ENCODE data around the gene IL6R.

Gene IL6R

DNA sequence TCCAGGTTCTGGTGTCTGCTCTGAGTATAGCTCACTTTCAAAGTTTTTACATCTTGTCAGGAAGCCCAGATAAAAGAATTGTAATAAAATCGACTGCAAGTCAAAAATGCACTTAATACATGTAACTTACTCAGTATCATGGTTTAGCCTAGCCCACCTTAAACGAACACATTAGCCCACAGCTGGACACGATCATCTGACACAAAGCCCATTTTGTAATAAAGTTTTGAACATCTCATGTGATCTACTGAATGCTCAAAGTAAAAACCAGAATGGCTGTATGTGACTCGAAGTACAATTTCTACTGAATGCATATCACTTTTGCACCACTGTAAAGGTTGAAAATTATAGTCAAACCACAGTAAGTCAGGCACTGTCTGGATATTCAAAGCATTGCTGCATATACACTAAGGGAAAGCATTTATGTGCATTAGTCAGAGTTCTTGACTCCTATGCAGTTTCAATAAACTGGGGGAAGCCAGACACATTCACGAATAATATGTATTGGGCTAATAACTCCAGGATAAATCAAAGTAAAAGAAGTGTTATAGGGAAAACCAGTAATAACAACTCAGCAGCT, 84.6 kb downstream of the IL6R start:
- H3K27ac ChIP-seq: no peak overlapping the region
- TF ChIP-seq ZFX (IDR thresholded peaks at IDR 0.05): no peak
- TF ChIP-seq, protein P1, sequence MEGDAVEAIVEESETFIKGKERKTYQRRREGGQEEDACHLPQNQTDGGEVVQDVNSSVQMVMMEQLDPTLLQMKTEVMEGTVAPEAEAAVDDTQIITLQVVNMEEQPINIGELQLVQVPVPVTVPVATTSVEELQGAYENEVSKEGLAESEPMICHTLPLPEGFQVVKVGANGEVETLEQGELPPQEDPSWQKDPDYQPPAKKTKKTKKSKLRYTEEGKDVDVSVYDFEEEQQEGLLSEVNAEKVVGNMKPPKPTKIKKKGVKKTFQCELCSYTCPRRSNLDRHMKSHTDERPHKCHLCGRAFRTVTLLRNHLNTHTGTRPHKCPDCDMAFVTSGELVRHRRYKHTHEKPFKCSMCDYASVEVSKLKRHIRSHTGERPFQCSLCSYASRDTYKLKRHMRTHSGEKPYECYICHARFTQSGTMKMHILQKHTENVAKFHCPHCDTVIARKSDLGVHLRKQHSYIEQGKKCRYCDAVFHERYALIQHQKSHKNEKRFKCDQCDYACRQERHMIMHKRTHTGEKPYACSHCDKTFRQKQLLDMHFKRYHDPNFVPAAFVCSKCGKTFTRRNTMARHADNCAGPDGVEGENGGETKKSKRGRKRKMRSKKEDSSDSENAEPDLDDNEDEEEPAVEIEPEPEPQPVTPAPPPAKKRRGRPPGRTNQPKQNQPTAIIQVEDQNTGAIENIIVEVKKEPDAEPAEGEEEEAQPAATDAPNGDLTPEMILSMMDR (conservative IDR thresholded peaks at IDR 0.05): no peak

DNA sequence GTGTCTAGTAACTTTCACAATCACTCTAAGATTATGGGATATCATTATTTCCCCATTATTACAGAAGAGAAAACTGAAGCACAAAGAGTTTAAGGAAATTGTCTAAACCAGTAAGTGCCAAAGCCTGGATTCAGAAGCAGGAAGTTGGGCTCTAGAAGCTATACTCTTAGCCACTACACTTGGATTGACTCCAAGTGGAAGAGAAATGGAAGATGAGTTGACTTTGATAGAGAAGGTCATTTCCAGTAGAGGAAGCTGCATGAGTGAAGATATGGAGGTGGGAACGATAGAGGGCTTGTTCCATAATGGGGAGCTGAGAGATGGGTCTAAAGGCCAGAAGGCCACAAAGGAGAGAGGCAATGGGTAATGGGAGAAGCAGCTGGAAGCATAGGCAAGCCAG, 85.2 kb downstream of the IL6R start:
- H3K27ac ChIP-seq: no peak overlapping the region
- TF ChIP-seq, protein P1 (conservative IDR thresholded peaks at IDR 0.05): no peak
- no peak for TF ChIP-seq ZFX (IDR thresholded peaks at IDR 0.05)

DNA sequence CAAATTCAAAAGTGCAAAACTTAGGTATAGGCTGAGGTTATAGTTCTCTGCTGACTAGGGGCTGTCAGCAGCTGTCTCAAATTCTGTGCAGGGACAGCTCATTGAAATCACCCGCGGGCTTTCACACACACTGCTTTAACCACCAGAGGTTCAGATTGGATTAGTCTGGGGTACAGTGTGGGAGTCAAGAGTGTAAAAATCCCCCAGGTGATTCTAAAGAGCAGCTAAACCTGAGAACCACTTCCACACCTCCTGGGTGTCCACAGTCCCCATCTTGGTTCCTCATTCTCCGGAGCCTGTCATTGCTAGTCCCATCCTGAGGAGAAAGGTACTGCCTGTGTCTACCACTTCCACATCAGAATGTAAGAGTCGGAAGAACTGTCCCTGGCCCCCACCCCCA, 87.0 kb downstream of the IL6R start:
- TF ChIP-seq, protein P1 (conservative IDR thresholded peaks at IDR 0.05): no peak
- TF ChIP-seq ZFX (IDR thresholded peaks at IDR 0.05): no peak
- no peak overlapping the region for H3K27ac ChIP-seq

DNA sequence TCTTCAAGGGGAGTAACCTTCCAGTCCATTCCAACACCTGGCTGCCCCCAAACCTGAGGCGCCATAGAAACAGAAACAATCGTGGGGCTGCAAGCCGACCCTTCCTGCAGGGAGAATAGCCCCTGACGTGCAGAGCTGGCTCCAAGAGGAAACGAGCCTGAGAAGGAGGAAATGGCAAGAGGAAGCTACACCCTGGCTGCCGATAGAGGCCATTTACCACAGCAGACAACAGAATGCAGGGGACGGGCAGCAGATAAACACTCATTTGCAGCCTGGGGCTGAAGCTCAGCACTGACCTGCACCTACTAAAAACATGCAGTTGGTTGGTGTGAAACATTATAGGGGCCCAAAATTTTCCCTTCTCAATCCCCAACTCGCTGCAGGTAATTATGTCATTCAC, 88.1 kb downstream of the IL6R start:
- TF ChIP-seq, protein P1 (conservative IDR thresholded peaks at IDR 0.05): no peak
- TF ChIP-seq ZFX (IDR thresholded peaks at IDR 0.05): no peak
- no peak overlapping the region for H3K27ac ChIP-seq

DNA sequence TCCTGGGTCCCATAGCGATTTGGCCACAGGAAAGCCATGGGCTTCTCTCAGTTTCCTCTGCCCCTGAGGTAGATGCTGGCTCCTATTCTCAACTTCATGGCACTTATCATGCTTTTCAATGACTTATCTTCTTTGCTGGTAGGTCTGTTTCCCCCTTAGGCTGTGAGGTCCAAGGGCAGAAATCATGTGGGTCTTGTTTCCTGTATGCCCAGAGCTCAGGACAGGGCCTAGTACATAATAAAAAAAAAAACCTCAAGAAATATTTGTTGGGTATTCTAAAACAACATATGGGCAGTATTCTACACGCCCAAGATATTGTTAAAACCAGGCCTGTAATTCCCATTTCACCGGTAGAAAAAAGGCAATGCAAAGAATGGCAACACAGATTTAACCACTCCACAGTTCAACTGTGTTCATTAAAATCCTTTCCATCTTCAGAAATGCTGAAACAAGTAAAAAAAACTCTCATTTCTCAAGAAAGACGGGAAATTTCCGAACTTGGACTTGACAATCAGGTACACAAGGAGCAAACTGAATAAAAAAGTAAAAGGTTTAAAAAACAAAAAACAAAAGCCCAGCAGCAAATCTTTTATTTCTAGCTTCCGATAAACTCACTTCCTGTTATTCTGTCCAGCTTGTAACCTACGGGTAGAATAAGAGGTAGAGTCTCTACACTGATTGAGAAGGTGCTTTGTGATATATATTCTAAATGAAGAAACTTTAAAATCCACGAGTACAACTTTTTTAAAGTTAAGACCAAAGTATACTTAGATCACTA, 90.5 kb downstream of the IL6R start:
- H3K27ac ChIP-seq: no peak overlapping the region
- TF ChIP-seq, protein P1 (conservative IDR thresholded peaks at IDR 0.05): no peak
- TF ChIP-seq ZFX (IDR thresholded peaks at IDR 0.05): no peak

DNA sequence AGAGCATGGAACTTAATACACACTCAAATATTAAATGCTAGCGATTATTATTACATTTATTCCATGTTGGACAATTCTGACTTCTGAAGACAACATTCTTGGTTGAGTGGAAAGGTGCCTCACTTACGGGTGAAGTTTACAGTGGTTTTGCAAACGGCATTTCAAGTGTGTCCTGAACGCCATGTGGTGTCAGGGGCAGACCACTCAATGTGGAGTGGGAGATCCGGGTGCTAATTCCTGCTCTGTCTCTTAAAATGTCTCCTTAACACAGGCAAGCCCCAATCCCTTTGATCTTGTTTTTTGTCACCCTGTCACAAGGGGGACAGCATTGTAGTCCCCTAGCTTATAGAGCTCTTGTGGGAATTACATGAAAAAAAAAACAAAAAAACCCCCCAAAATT, 91.2 kb downstream of the IL6R start:
- H3K27ac ChIP-seq: no peak overlapping the region
- no peak for TF ChIP-seq ZFX (IDR thresholded peaks at IDR 0.05)
- TF ChIP-seq, protein P1 (conservative IDR thresholded peaks at IDR 0.05): no peak

DNA sequence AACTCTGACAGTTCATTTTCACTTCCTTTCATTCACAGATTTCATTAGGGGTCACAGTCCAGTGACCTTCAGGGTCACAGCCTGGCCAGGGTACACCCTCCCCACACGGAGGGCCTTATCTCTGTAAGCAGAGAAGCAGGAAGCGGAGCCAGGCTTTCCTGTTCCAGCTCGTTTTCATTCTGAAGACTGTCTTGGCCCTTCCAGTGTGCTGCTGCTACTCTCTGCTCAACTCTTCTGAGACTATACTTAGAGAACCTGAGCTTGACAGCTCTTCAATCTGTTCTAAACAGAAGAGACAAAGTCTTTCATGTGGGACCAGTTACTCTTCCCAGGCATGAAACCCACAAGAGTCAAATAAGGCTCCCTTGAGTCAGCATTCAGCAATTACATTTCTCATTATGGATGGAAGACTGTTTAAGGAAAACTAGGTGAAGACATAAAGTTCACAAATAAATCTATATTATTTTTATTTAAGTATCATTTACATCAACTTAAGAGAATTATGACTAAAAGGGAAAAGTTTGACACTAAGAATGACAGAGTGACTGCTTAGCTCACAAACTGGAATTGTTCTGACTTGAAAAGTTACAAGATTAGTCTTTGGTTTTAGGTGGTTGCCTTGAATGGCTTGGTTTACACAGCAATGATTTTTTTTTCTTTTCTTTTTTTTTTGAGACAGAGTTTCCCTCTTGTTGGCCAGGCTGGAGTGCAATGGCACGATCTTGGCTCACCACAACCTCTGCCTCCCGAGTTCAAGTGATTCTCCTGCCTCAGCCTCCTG, 92.1 kb downstream of the IL6R start:
- H3K27ac ChIP-seq: no peak overlapping the region
- no peak for TF ChIP-seq ZFX (IDR thresholded peaks at IDR 0.05)
- TF ChIP-seq, protein P1 (conservative IDR thresholded peaks at IDR 0.05): no peak
